ENCODE results near the gene HIBADH.

- TF ChIP-seq CTCF (IDR thresholded peaks at IDR 0.05) (no peak), POLR2A (IDR thresholded peaks at IDR 0.05) (no peak)
Measured at GRCh38 chr7:27514861-27515260, 147.8 kb downstream of the HIBADH start.
